Measurements from ENCODE around the gene ZNF365. TPM values are rescaled to one million over a fixed set of nuclear protein-coding genes. Genes with fewer than 3 reads are reported as not detected.
A peak's percentile ranks its signal among the peaks of the same experiment; 100 is the strongest.

The ZNF365 gene
- total RNA-seq, 1 experiment from 2014 or later = 0.59 TPM

GRCh38 chr10:62373639-62373994 lies 552 bp upstream of the ZNF365 start (continued):
- TF ChIP-seq AFF4 (CRISPR knock-in tag; IDR thresholded peaks at IDR 0.05; ENCODE audit: borderline replicate concordance) = no peak
- no peak for TF ChIP-seq GTF2I (CRISPR knock-in tag; conservative IDR thresholded peaks at IDR 0.05)
- TF ChIP-seq ZBTB43 (CRISPR knock-in tag; IDR thresholded peaks at IDR 0.05) = no peak
- no peak for TF ChIP-seq NR2C2 (CRISPR knock-in tag; IDR thresholded peaks at IDR 0.05)
- no peak for TF ChIP-seq ZNF423 (CRISPR knock-in tag; IDR thresholded peaks at IDR 0.05)
- TF ChIP-seq ATF1 (CRISPR knock-in tag; IDR thresholded peaks at IDR 0.05) = no peak
- no peak for TF ChIP-seq ZNF512 (CRISPR knock-in tag; IDR thresholded peaks at IDR 0.05; ENCODE audit: borderline replicate concordance)
- TF ChIP-seq ATF3 (CRISPR knock-in tag; conservative IDR thresholded peaks at IDR 0.05) = no peak
- TF ChIP-seq USF1 (CRISPR knock-in tag; IDR thresholded peaks at IDR 0.05) = no peak

GRCh38 chr10:62374862-62375710 lies 917 bp downstream of the ZNF365 start:
- ATAC-seq = peak; percentile 9; the same call in 1 of the 2 replicates
- ChIA-PET CTCF (interaction anchor here (1.2 kb wide), 1 partner anchor 1234 kb away, joined by 3 read pairs; no protein-coding TSS in a partner anchor), POLR2A (no interaction called here)
- peaks cover 9% of the 10 kb centered on the region; the same call in 1 of the 2 replicates for H3K4me1 Mint-ChIP-seq
- no peaks in the 10 kb centered on the region for H3K9me3 Mint-ChIP-seq
- peak overlapping the region; percentile 73 for H3K4me3 Mint-ChIP-seq
- no peaks in the 10 kb centered on the region for H3K36me3 Mint-ChIP-seq
- DNase-seq (ENCODE audit: low spot score) = no peak
- no peak for TF ChIP-seq MXD4 (CRISPR knock-in tag; IDR thresholded peaks at IDR 0.05; ENCODE audit: borderline replicate concordance)
- no peak for TF ChIP-seq ZBTB21 (CRISPR knock-in tag; IDR thresholded peaks at IDR 0.05; ENCODE audit: borderline replicate concordance)
- TF ChIP-seq CBFB (CRISPR knock-in tag; IDR thresholded peaks at IDR 0.05; ENCODE audit: low read depth) = no peak
- no peak for TF ChIP-seq FOXP4 (CRISPR knock-in tag; IDR thresholded peaks at IDR 0.05)
- TF ChIP-seq ZNF121 (CRISPR knock-in tag; IDR thresholded peaks at IDR 0.05) = no peak
- TF ChIP-seq ZMAT4 (CRISPR knock-in tag; IDR thresholded peaks at IDR 0.05) = no peak
- no peak for TF ChIP-seq SMAD3 (CRISPR knock-in tag; IDR thresholded peaks at IDR 0.05; ENCODE audit: borderline replicate concordance)
- H3K27ac Mint-ChIP-seq = no peak overlapping the region
- H3K27me3 Mint-ChIP-seq (ENCODE audit: low read depth) = peaks cover 37% of the 10 kb centered on the region

Measured in WTC11 (cell line).